IMR-90 (cell line): ENCODE data around the gene ZNF311. TPM values are rescaled to one million over a fixed set of nuclear protein-coding genes. Genes with fewer than 3 reads are reported as not detected.
A peak's percentile ranks its signal among the peaks of the same experiment; 100 is the strongest.

Experiments
- ATAC-seq: fragments of 200-7000 bp; cut with Tn5 transposase; 2 replicates; pipeline ENCODE4 v1.9.1; 2020; ENCODE audit warnings: low read depth, mild to moderate bottlenecking, moderate library complexity
- BruUV-seq: library from RNA; stranded (reverse); fragments of 400-500 nt; replicated peaks from 2 replicates; lab custom pipeline; 2021; lab: Mats Ljungman, UMichigan
- CTCF ChIA-PET: fragments of 300-600 bp; formaldehyde crosslinking; extraction: SDS; loops from one replicate; lab custom pipeline; 2021; ENCODE audit warnings: antibody characterized with exemption; lab: Yijun Ruan, JAX
- POLR2A ChIA-PET: fragments of 300-600 bp; sonication (Branson Sonifier 250); formaldehyde crosslinking; loops from one replicate; lab custom pipeline; 2022; ENCODE audit warnings: antibody characterized with exemption; ENCODE audit not compliant: unreplicated experiment; lab: Charles Lee
- DNase-seq: peaks from one replicate; pipeline ENCODE4 v3.0.0; 2013
- H2AFZ ChIP-seq: replicated peaks from 2 replicates; pipeline ENCODE3; 2013; ENCODE audit warnings: low read length, mild to moderate bottlenecking; ENCODE audit not compliant: poor library complexity
- H2AK5ac ChIP-seq: 2 replicates; pipeline ENCODE4 v1.6.1; 2013; ENCODE audit warnings: low read depth, low read length, inconsistent platforms
- H2AK9ac ChIP-seq: replicated peaks from 2 replicates; pipeline ENCODE3; 2013; ENCODE audit warnings: mild to moderate bottlenecking, low read depth, low read length, moderate library complexity; ENCODE audit not compliant: poor library complexity
- H2BK120ac ChIP-seq: 2 replicates; pipeline ENCODE4 v1.6.1; 2013; ENCODE audit warnings: low read depth, low read length, inconsistent platforms
- H2BK15ac ChIP-seq: 3 replicates; pipeline ENCODE4 v1.6.1; 2013; ENCODE audit warnings: low read depth, low read length, inconsistent platforms
- H2BK20ac ChIP-seq: 2 replicates; pipeline ENCODE4 v1.6.1; 2013; ENCODE audit warnings: low read depth, mild to moderate bottlenecking, inconsistent platforms, low read length, moderate library complexity
- H2BK5ac ChIP-seq: 2 replicates; pipeline ENCODE4 v1.6.1; 2013; ENCODE audit warnings: mild to moderate bottlenecking, low read depth, low read length, inconsistent platforms; ENCODE audit not compliant: poor library complexity, severe bottlenecking
- H3K14ac ChIP-seq: replicated peaks from 2 replicates; pipeline ENCODE4 v1.6.1; 2013; ENCODE audit warnings: low read depth, low read length, inconsistent platforms
- H3K18ac ChIP-seq: 2 replicates; pipeline ENCODE4 v1.6.1; 2013; ENCODE audit warnings: low read depth, low read length, control low read depth
- H3K23ac ChIP-seq: 2 replicates; pipeline ENCODE4 v1.6.1; 2013; ENCODE audit warnings: low read depth, low read length, inconsistent platforms
- H3K27ac ChIP-seq: 2 replicates; pipeline ENCODE4 v1.5.1; 2013; ENCODE audit warnings: mild to moderate bottlenecking, control low read depth, low read length; ENCODE audit not compliant: insufficient read depth
- H3K27me3 ChIP-seq: 2 replicates; pipeline ENCODE4 v1.6.1; 2013; ENCODE audit warnings: low read length; ENCODE audit not compliant: control insufficient read depth, insufficient read depth
- H3K36me3 ChIP-seq: 2 replicates; pipeline ENCODE4 v1.6.1; 2013; ENCODE audit warnings: low read length, mixed read lengths; ENCODE audit not compliant: control insufficient read depth, insufficient read depth
- H3K4ac ChIP-seq: 2 replicates; pipeline ENCODE4 v1.6.1; 2013; ENCODE audit warnings: low read depth, low read length, inconsistent platforms
- H3K4me1 ChIP-seq: 2 replicates; pipeline ENCODE4 v1.6.1; 2013; ENCODE audit warnings: low read length, mixed read lengths; ENCODE audit not compliant: control insufficient read depth, insufficient read depth
- H3K4me2 ChIP-seq: 2 replicates; pipeline ENCODE4 v1.6.1; 2013; ENCODE audit warnings: low read depth, mild to moderate bottlenecking, control low read depth, low read length, moderate library complexity
- H3K4me3 ChIP-seq: 2 replicates; pipeline ENCODE4 v1.5.1; 2013; ENCODE audit warnings: low read depth, mild to moderate bottlenecking, control low read depth, low read length, moderate library complexity; ENCODE audit not compliant: insufficient read depth
- H3K56ac ChIP-seq: 2 replicates; pipeline ENCODE4 v1.6.1; 2013; ENCODE audit warnings: low read length, inconsistent platforms; ENCODE audit not compliant: insufficient read depth; ENCODE audit errors: extremely low read depth
- H3K79me1 ChIP-seq, 2 experiments: 2 replicates each; pipeline ENCODE4 v1.6.1; 2013; ENCODE audit warnings: low read length in 2 of 2, inconsistent platforms in 1 of 2, low read depth in 1 of 2
- H3K9ac ChIP-seq: 2 replicates; pipeline ENCODE4 v1.6.1; 2013; ENCODE audit warnings: low read depth, low read length, control low read depth
- H3K9me1 ChIP-seq: 2 replicates; pipeline ENCODE4 v1.6.1; 2013; ENCODE audit warnings: low read length, inconsistent platforms; ENCODE audit not compliant: insufficient read depth
- H3K9me3 ChIP-seq: 2 replicates; pipeline ENCODE4 v1.6.1; 2013; ENCODE audit warnings: low read length; ENCODE audit not compliant: control insufficient read depth, insufficient read depth
- H4K20me1 ChIP-seq: 2 replicates; pipeline ENCODE4 v1.6.1; 2013; ENCODE audit warnings: low read length, inconsistent platforms; ENCODE audit not compliant: insufficient read depth
- H4K5ac ChIP-seq: 2 replicates; pipeline ENCODE4 v1.6.1; 2013; ENCODE audit warnings: mild to moderate bottlenecking, low read depth, low read length, control low read depth
- H4K8ac ChIP-seq, 2 experiments: 2 replicates each; pipeline ENCODE4 v1.6.1; 2013; ENCODE audit warnings: low read depth in 2 of 2, low read length in 2 of 2, control low read depth in 1 of 2, inconsistent platforms in 1 of 2
- H4K91ac ChIP-seq: 2 replicates; pipeline ENCODE4 v1.6.1; 2013; ENCODE audit warnings: low read depth, low read length, inconsistent platforms; ENCODE audit not compliant: insufficient read depth
- BHLHE40 ChIP-seq: fragments of 150-350 bp; IDR thresholded peaks from 2 replicates; pipeline ENCODE4 v1.6.1; 2016; ENCODE audit warnings: mild to moderate bottlenecking, low read depth, low read length
- CEBPB ChIP-seq: IDR thresholded peaks from 2 replicates; pipeline ENCODE4 v1.6.1; 2012; ENCODE audit warnings: low read depth, low read length, improper control_type of control experiment
- CHD1 ChIP-seq: IDR thresholded peaks from 2 replicates; pipeline ENCODE4 v1.6.1; 2012; ENCODE audit warnings: low read depth, low read length, improper control_type of control experiment
- FOS ChIP-seq: fragments of 150-350 bp; IDR thresholded peaks from 2 replicates; pipeline ENCODE4 v1.6.1; 2016; ENCODE audit warnings: low read depth, low read length
- NFE2L2 ChIP-seq: fragments of 150-350 bp; IDR thresholded peaks from 2 replicates; pipeline ENCODE4 v1.6.1; 2016; ENCODE audit warnings: low read depth, mild to moderate bottlenecking, low read length
- POLR2A ChIP-seq: IDR thresholded peaks from 2 replicates; pipeline ENCODE4 v1.6.1; 2012; ENCODE audit warnings: mild to moderate bottlenecking, low read depth, low read length
- RCOR1 ChIP-seq: IDR thresholded peaks from 2 replicates; pipeline ENCODE4 v1.6.1; 2012; ENCODE audit warnings: mild to moderate bottlenecking, low read length, improper control_type of control experiment; ENCODE audit not compliant: insufficient replicate concordance
- RFX5 ChIP-seq: IDR thresholded peaks from 2 replicates; pipeline ENCODE4 v1.8.0; 2012; ENCODE audit warnings: low read depth, mild to moderate bottlenecking, low read length, moderate library complexity
- SMC3 ChIP-seq: fragments of 150-350 bp; IDR thresholded peaks from 2 replicates; pipeline ENCODE4 v1.6.1; 2016; ENCODE audit warnings: low read depth, mild to moderate bottlenecking, antibody characterized with exemption, low read length, moderate library complexity
- WGBS, 2 experiments: methylation state at CpG; one replicate each; pipeline versions ENCODE4 v1.1.5 to v1.1.7; 2013; ENCODE audit warnings: missing lambda C conversion rate in 2 of 2; ENCODE audit not compliant: insufficient read length in 1 of 2; ENCODE audit errors: extremely low coverage in 2 of 2; 5-methylcytosine and 5-hydroxymethylcytosine counted together
- dilution Hi-C: fragments of 300-500 bp; cut with HindIII; formaldehyde crosslinking; loops from one replicate; pipeline ENCODE4 v1.14.3; 2018; ENCODE audit warnings: low sequenced_read_pairs; ENCODE audit not compliant: unreplicated experiment
- in situ Hi-C: fragments of 300-500 bp; cut with MboI; formaldehyde crosslinking; loops from 3 replicates; pipeline ENCODE4 v1.14.3; 2019; ENCODE audit warnings: low sequenced_read_pairs, inconsistent platforms, mixed read lengths
- intact Hi-C: fragments of 100-400 bp; cut with micrococcal nuclease; formaldehyde crosslinking; loops from 2 replicates; pipeline ENCODE4 v1.10.0; 2022
- polyA plus RNA-seq, 3 experiments: library from polyadenylated mRNA; depleted of rRNA; stranded (reverse); fragments of >200 nt; gene quantifications; 2 replicates each; pipeline ENCODE4 v1.2.3, GENCODE V29; 2012; ENCODE audit warnings: low replicate concordance in 1 of 3
- total RNA-seq: library from RNA; depleted of rRNA; stranded (reverse); fragments of >200 nt; gene quantifications from 2 replicates; pipeline ENCODE4 v1.2.3, GENCODE V29; 2012
- TF ChIP-seq, protein P1 (sequence below): fragments of 150-350 bp; IDR thresholded peaks from 2 replicates; pipeline ENCODE4 v1.6.1; 2016; ENCODE audit warnings: low read depth, mild to moderate bottlenecking, low read length, moderate library complexity, borderline replicate concordance
- TF ChIP-seq, protein P2 (sequence below): fragments of 150-350 bp; IDR thresholded peaks from 2 replicates; pipeline ENCODE4 v1.6.1; 2017; ENCODE audit warnings: mild to moderate bottlenecking, antibody characterized with exemption, low read length, low read depth

ZNF311 gene
- total and polyA plus RNA-seq, 2 of the 4 experiments (the other 2 are of a cell fraction): 0.34 to 0.36 TPM

DNA sequence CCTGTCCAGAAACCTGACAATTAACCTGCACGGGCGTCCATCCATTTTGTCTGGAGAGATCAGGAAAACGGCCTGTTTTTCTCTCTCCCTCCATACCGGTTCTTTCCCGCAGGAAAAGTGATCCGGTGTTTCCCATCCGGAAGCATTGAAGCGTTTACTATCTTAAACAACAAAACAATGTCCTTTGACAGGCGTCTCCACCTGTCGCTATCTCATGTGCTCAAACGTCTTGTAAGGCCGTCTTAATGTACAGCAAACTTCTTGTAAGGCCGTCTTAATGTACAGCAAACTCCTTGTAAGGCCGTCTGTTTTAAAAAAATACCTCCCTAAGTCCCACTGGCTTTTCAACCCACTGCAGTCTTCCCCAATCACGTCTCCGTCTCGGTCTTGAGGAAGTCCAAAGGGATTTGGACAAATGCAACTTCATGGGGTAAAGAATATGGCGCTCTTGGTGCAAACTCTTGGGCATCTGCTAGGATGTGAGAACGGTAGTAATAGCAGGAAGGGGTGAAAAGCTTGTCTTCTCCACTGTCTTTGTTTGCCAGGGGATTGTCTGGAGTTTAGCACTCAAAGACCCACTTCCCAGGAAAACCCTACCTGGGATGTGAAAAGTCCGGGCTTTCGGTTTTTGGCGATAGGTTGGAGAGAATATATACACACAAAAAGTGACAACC is 51.4 kb downstream of the ZNF311 start:
- Histone ChIP-seq H3K27me3 (peaks cover 2% of the 10 kb centered on the region; the same call in 1 of the 2 replicates), H3K4me1 (no peaks in the 10 kb centered on the region), H3K4ac (no peak overlapping the region), H4K91ac (no peak overlapping the region), H4K8ac (no peak overlapping the region), H3K36me3 (no peaks in the 10 kb centered on the region), H3K18ac (no peak overlapping the region), H2BK120ac (no peak overlapping the region), H4K5ac (no peak overlapping the region), H3K79me1 (no peaks in the 10 kb centered on the region), H2AK9ac (peak overlapping the region; percentile 45), H3K9me1 (no peaks in the 10 kb centered on the region), H3K4me2 (peak overlapping the region; percentile 82), H4K20me1 (no peaks in the 10 kb centered on the region), H2BK5ac (no peak overlapping the region), H3K9me3 (no peaks in the 10 kb centered on the region), H3K9ac (peak overlapping the region; percentile 35), H3K27ac (no peak overlapping the region), H3K4me3 (peak overlapping the region; percentile 63), H2BK15ac (no peak overlapping the region), H2AK5ac (no peak overlapping the region), H3K14ac (no peak overlapping the region), H3K56ac (peak overlapping the region; percentile 36; the same call in 1 of the 2 replicates), H2AFZ (peak overlapping the region; percentile 87), H2BK20ac (no peak overlapping the region), H3K23ac (no peak overlapping the region)
- in situ Hi-C loops: no loop called here
- no TSS peak for BruUV-seq
- WGBS, 2 experiments: 2% methylated on average over 6 of the region's 22 CpGs; no CpG with 5 or more reads in 1 of the 2 experiments
- DNase-seq (peak; percentile 33), ATAC-seq (peak; percentile 38)
- CTCF ChIA-PET: no interaction called here
- TF ChIP-seq NFE2L2 (no peak), RCOR1 (no peak), BHLHE40 (no peak), SMC3 (no peak), RFX5 (no peak), CHD1 (no peak), POLR2A (no peak), CEBPB (no peak), FOS (no peak)
- TF ChIP-seq, protein P1, sequence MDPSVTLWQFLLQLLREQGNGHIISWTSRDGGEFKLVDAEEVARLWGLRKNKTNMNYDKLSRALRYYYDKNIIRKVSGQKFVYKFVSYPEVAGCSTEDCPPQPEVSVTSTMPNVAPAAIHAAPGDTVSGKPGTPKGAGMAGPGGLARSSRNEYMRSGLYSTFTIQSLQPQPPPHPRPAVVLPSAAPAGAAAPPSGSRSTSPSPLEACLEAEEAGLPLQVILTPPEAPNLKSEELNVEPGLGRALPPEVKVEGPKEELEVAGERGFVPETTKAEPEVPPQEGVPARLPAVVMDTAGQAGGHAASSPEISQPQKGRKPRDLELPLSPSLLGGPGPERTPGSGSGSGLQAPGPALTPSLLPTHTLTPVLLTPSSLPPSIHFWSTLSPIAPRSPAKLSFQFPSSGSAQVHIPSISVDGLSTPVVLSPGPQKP: no peak
- TF ChIP-seq, protein P2, sequence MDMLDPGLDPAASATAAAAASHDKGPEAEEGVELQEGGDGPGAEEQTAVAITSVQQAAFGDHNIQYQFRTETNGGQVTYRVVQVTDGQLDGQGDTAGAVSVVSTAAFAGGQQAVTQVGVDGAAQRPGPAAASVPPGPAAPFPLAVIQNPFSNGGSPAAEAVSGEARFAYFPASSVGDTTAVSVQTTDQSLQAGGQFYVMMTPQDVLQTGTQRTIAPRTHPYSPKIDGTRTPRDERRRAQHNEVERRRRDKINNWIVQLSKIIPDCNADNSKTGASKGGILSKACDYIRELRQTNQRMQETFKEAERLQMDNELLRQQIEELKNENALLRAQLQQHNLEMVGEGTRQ: no peak
- intact Hi-C loops: loop anchor here (1.0 to 2.0 kb wide), 3 partner anchors 9 to 63 kb away; no protein-coding TSS in a partner anchor
- dilution Hi-C loops: no loop called here
- POLR2A ChIA-PET: interaction anchor here (0.6 kb wide), 1 partner anchor 1087 kb away, joined by 3 read pairs; no protein-coding TSS in a partner anchor
